ENCODE results near the gene AFF3. TPM values are rescaled to one million over a fixed set of nuclear protein-coding genes. Genes with fewer than 3 reads are reported as not detected.

The AFF3 gene
- total RNA-seq, 1 experiment from 2014 or later = not detected

- TF ChIP-seq CTCF (IDR thresholded peaks at IDR 0.05; ENCODE audit: unreplicated experiment) = no peak
- H3K4me1 Mint-ChIP-seq (ENCODE audit: low read depth, unreplicated experiment) = peaks cover 47% of the 10 kb centered on the region
- no peak overlapping the region for H3K27ac Mint-ChIP-seq (ENCODE audit: unreplicated experiment)
- peaks cover 39% of the 10 kb centered on the region for H3K27me3 Mint-ChIP-seq (ENCODE audit: unreplicated experiment)
- intact Hi-C loops (cut with micrococcal nuclease; ENCODE audit: unreplicated experiment) = no loop called here
- H3K9me3 Mint-ChIP-seq (ENCODE audit: low read depth, unreplicated experiment) = peaks cover 6% of the 10 kb centered on the region
- H3K36me3 Mint-ChIP-seq (ENCODE audit: insufficient read depth, unreplicated experiment) = no peaks in the 10 kb centered on the region
- CTCF ChIA-PET = no interaction called here
- BruUV-seq (replicated peaks) = no TSS peak
- H3K4me3 Mint-ChIP-seq (ENCODE audit: low read depth, unreplicated experiment) = no peak overlapping the region
- no peak for DNase-seq
Observed at GRCh38 chr2:99812426-99812825, 330.0 kb downstream of the AFF3 start.

- Mint-ChIP-seq H3K27ac (ENCODE audit: unreplicated experiment) (no peak overlapping the region), H3K4me1 (ENCODE audit: low read depth, unreplicated experiment) (peaks cover 56% of the 10 kb centered on the region), H3K27me3 (ENCODE audit: unreplicated experiment) (peaks cover 30% of the 10 kb centered on the region), H3K36me3 (ENCODE audit: insufficient read depth, unreplicated experiment) (no peaks in the 10 kb centered on the region), H3K4me3 (ENCODE audit: low read depth, unreplicated experiment) (no peak overlapping the region), H3K9me3 (ENCODE audit: low read depth, unreplicated experiment) (peaks cover 6% of the 10 kb centered on the region)
- intact Hi-C loops (cut with micrococcal nuclease; ENCODE audit: unreplicated experiment) = no loop called here
- TF ChIP-seq CTCF (IDR thresholded peaks at IDR 0.05; ENCODE audit: unreplicated experiment) = no peak
- CTCF ChIA-PET = no interaction called here
- no peak for DNase-seq
- no TSS peak for BruUV-seq (replicated peaks)
Observed at GRCh38 chr2:99811544-99811943, 330.8 kb downstream of the AFF3 start.

GRCh38 chr2:99810225-99810624 lies 332.2 kb downstream of the AFF3 start:
- DNase-seq = peak; percentile 7
- intact Hi-C loops (cut with micrococcal nuclease; ENCODE audit: unreplicated experiment) = no loop called here
- TF ChIP-seq CTCF (IDR thresholded peaks at IDR 0.05; ENCODE audit: unreplicated experiment) = no peak
- BruUV-seq (replicated peaks) = no TSS peak
- Mint-ChIP-seq H3K27ac (ENCODE audit: unreplicated experiment) (no peak overlapping the region), H3K27me3 (ENCODE audit: unreplicated experiment) (peaks cover 17% of the 10 kb centered on the region), H3K36me3 (ENCODE audit: insufficient read depth, unreplicated experiment) (no peaks in the 10 kb centered on the region), H3K4me1 (ENCODE audit: low read depth, unreplicated experiment) (peaks cover 69% of the 10 kb centered on the region), H3K4me3 (ENCODE audit: low read depth, unreplicated experiment) (no peak overlapping the region), H3K9me3 (ENCODE audit: low read depth, unreplicated experiment) (no peaks in the 10 kb centered on the region)
- CTCF ChIA-PET = interaction anchor here (1.9 kb wide), 1 partner anchor 9 kb away, joined by 4 read pairs; no protein-coding TSS in a partner anchor

GRCh38 chr2:99809259-99809900 lies 333.0 kb downstream of the AFF3 start:
- Mint-ChIP-seq H3K4me3 (ENCODE audit: low read depth, unreplicated experiment) (no peak overlapping the region), H3K27ac (ENCODE audit: unreplicated experiment) (no peak overlapping the region), H3K36me3 (ENCODE audit: insufficient read depth, unreplicated experiment) (no peaks in the 10 kb centered on the region), H3K4me1 (ENCODE audit: low read depth, unreplicated experiment) (peaks cover 76% of the 10 kb centered on the region), H3K27me3 (ENCODE audit: unreplicated experiment) (peaks cover 9% of the 10 kb centered on the region), H3K9me3 (ENCODE audit: low read depth, unreplicated experiment) (no peaks in the 10 kb centered on the region)
- CTCF ChIA-PET = interaction anchor here (1.9 kb wide), 1 partner anchor 10 kb away, joined by 4 read pairs; no protein-coding TSS in a partner anchor
- no peak for TF ChIP-seq CTCF (IDR thresholded peaks at IDR 0.05; ENCODE audit: unreplicated experiment)
- no peak for DNase-seq
- intact Hi-C loops (cut with micrococcal nuclease; ENCODE audit: unreplicated experiment) = no loop called here
- BruUV-seq (replicated peaks) = no TSS peak

All from Calu3 (cell line).